Germinal center (tissue), 1 donor: ENCODE results near the gene OBSCN.
"Not testable (repeated sequence)": the region's sequence is repeated elsewhere in the genome, so short reads cannot be mapped to it uniquely, and the experiment has no call there.

Experiments
- DNase-seq: peaks from one replicate; pipeline ENCODE4 v3.0.0; 2012; ENCODE audit warnings: mixed read lengths, low spot score

Gene OBSCN

GRCh38 chr1:228172591-228173527 lies 35.0 kb upstream of the OBSCN start:
- no peak for DNase-seq

DNA sequence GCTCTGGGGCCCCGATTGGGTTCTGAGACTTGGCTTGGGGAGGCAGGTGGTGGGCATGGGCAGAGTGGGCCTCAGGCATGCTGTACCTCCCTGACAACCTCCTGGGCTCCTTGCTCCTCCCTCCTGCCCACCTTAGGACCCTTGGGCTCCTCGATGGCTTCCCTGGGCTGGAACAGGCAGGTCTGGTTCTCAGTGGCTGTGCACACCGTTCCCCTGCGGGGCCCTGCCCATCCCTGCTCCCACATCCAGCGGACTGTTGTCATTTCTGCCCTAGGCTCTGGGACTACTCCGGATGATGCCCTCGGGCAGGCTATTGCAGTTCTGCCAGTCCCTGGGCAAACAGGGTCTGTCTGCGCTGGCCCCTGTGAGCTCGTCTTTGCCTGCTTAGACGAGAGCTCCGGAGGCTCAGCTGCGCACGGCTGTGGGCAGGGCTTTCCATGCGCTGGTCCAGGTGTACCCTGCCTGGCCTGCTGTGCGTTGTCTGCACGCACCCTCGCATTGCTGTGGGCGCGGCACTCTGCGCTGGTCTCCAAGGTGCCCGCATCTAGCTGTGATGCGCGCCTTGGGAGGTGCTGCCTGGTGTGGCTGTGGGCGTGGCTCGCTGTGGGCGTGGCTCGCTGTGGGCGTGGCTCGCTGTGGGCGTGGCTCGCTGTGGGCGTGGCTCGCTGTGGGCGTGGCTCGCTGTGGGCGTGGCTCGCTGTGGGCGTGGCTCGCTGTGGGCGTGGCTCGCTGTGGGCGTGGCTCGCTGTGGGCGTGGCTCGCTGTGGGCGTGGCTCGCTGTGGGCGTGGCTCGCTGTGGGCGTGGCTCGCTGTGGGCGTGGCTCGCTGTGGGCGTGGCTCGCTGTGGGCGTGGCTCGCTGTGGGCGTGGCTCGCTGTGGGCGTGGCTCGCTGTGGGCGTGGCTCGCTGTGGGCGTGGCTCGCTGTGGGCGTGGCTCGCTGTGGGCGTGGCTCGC lies 34.0 kb upstream of the OBSCN start:
- DNase-seq, result not testable (repeated sequence)

DNA sequence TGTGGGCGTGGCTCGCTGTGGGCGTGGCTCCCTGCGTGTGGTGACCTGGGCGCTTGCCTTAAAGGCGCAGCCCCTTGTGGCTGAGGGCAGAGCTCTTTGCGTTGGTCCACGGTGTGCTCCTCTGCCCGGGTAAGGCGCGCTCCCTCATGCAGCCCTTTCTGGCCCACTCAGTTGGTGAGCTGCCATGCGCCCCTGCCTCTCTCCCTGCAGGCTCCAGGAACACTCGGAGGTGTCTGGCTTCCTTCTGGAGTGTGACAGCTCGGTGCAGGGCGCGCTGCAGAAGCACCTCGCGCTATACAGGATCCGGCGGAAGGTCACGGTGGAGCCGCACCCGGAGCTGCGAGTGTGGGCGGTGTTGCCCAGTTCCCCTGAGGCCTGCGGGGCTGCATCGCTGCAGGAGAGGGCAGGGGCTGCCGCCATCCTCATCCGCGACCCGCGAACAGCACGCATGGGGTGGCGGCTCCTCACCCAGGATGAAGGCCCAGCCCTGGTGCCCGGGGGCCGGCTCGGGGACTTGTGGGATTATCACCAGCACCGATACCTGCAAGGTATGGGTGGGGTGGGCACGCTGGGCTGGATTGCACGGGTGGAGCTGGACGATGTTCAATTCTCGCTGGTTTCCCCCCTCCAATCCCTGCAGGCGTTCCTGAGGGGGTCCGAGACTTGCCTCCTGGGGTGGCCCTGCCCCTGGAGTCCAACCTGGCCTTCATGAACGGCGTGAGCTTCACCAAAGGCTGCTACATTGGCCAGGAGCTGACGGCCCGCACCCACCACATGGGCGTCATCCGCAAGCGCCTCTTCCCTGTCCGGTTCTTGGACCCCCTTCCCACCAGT lies 33.1 kb upstream of the OBSCN start:
- DNase-seq, result peak; percentile 47

GRCh38 chr1:228175316-228176023 lies 32.4 kb upstream of the OBSCN start:
- no peak for DNase-seq

GRCh38 chr1:228176024-228176395 lies 31.8 kb upstream of the OBSCN start:
- no peak for DNase-seq

DNA sequence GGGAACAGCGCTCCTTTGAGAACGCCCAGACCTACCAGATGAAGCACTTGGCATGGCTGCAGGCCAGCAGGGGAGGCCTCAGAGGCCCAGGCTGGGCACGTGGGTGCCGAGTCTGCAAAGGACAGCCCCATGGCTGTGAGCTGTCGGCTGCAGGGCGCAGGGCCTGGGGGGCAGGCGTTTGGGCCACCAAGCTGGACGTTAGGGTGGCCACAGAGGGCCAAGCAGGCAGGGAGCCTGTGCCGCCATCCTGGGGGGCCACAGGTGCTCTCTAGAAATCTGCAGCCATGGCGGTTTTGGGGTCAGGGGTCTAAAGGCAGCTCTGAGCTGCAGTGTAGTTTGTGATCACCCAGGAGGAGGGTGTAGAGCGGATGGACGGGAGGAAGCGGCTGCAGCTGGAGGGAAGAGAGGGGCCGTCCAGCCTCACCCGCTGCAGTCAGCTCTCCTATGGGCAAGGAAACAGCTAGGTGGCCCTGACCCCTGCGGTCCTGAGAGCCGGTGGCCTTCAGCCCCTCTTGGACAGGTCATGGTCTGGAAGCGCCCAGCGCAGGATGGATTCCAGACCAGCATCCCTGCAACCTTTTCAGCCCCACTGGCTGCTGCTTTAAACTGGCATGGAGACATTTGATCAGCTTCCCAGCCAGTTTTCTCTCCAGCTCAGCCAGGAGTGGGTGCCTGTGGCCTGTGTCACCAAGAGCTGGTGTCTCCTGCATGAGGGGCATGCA lies 31.2 kb upstream of the OBSCN start:
- DNase-seq, result no peak

GRCh38 chr1:228177183-228177475 lies 30.7 kb upstream of the OBSCN start:
- DNase-seq, result no peak

DNA sequence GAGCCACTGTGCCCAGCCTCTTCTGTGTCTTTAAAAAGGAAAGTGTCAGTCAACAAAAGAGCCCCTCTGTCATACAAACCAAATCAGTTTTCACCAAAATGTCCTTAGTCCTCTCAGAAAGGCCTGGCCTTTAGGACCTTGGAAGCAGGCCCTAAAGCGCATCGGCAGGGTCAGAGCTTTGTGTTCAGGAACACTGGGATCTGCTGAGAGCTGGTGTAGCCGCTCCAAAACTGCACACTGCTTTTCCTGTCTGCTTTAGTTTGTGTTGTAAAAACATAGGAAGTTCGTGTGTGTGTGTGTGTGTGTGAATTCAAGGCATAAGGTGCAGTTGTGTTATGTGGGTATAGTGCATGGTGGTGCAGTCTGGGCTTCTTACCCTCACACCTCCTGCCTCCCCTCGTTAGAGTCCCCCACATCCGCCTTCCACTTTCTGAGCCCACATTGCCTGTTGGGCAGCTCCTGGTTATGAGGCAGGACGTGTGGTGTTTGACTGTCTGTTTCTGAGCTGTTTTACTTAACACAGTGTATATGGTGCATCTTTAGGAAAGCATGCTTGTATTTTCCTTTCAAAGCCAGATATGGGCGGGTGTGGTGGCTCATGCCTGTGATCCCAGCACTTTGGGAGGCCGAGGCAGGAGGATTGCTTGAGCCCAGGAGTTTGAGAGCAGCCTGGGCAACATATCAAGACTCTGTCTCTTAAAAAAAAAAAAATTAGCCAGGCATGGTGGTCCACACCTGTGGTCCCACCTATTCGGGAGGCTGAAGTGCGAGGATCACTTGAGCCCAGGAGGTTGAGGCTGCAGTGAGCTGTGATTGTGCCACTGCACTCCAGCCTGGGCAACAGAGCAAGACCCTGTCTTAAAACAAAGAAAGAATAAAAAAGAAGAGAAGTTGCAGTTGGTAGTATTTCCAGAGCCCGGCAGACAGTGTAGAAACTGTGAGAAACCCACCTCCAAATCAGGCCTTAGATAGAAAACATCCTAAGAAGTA lies 29.8 kb upstream of the OBSCN start:
- no peak for DNase-seq

DNA sequence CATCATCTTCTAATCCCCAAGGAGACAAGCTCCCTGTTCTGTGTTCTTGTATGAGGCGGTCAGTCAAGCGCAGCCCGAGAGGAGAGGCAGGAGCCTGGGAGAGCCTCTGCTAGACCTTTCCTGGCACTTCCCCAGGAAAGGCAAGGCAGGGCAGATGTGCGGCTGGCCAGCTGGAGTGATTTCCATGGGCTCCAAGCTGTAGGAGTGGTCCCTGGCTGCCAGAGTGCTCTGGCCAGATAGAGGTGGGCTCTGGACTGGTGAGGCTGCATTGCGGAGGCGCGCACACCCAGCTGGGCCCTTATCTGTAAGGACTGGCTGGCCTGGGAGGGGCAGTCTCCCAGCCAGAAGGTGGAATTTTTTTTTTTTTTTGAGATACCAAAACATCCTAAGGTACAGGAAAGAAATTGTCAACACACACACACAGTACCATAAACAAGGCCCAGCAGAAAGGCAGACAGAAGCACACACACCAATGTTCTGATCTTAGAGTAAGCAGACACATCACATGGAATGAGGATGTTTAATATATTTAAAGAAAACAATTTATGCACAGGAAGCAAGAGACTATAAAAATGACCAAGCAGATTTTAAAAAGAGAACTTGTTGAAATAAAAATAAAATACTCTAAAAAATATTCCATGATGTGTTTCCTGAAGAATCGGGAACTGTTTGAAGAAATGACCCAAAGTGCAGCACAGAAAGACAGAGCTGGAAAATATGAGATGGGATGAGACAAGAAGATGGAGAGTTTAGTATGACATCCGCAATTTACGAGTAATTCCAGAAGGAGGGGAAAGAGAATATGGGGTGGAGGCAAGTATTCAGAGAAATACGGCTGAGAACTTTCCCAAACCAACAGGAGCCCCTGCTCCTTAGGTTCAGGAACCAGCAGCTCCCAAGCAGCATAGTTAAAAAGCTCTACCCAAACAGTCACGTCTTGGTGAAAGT lies 28.8 kb upstream of the OBSCN start:
- DNase-seq, result no peak

DNA sequence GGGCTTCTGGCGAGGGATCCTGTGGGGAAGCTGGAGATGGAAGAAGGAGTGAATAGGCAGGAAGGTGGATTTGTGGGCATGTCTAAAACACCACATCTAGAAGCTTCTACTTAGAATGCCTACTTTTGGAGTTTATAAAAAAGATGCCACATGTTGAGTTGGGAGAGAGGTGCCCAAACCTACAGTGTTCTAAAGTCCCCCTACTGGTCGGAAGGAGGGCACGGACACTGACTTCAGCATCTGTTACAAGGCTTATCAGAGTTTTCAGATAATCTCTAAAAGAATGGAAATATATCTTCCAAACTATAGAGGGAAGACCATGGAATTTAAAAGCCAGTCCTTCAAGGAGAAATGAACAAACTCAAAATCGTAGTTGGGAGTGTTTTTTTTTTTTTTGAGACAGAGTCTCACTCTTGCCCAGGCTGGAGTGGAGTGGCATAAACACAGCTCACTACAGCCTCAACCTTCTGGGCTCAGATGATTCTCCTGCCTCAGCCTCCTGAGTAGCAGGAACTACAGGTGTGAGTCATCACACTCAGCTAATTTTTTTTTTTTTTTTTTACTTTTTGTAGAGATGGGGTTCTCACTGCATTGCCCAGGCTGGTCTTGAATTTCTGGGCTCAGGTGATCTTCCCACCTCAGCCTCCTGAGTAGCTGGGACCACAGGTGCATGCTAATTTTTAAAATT lies 27.4 kb upstream of the OBSCN start:
- DNase-seq, result no peak

DNA sequence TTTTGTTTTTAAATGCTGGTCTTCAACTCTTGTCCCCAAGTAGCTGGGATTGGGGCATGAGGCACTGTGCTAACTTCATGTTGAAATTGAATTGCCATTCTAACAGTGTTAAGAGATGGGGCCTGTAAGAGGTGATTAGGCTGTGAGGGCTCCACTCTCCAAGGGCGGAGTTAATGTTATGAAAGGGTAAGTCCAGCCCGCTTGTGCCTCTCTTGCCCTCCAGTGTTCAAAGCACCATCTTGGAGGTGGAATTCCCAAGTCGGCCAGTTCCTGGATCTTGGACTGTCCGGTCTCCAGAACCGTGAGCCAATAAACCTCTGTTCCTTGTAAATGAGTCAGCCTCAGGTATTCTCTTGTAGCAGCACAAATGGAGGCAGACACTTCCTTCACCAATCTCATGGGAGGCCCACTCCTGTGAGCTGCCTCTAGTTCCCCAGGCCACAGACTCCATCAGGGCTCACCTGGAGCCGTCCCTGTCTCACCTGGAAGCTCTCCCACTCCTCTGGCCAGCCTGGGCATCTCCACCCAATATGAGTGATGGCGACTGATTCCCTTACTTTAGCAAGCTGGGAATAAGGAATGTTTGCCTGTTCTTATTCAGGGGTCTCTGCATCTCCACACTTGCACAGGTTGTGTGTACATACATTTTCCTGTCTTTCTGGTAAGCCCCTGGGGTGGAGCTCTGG lies 26.7 kb upstream of the OBSCN start:
- no peak for DNase-seq

- no peak for DNase-seq
Measured at GRCh38 chr1:228181645-228182034, 26.2 kb upstream of the OBSCN start.

GRCh38 chr1:228182296-228183030 lies 25.4 kb upstream of the OBSCN start:
- DNase-seq, result no peak

- no peak for DNase-seq
Measured at GRCh38 chr1:228184152-228184551, 23.7 kb upstream of the OBSCN start.

GRCh38 chr1:228185641-228185965 lies 22.2 kb upstream of the OBSCN start:
- no peak for DNase-seq

DNA sequence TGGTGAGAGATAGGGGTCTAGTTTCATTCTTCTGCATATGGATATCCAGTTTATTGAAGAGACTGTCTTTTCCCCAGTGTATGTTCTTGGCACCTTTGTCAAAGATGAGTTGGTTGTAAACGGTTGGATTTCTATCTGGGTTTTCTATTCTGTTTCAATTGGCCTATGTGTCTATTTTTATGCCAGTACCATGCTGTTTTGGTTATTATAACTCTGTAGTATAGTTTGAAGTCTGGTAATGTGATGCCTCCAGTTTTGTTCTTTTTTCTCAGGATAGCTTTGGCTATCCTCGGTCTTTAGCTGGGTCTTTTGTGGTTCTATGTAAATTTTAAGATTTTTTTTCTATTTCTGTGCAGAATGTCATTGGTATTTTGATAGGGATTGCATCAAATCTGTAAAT lies 19.6 kb upstream of the OBSCN start:
- DNase-seq, result not testable (repeated sequence)

- DNase-seq, result no peak
Measured at GRCh38 chr1:228190182-228190581, 17.7 kb upstream of the OBSCN start.
